ENCODE data around the gene HOXC6.

Gene HOXC6

GRCh38 chr12:54010053-54010971, 17.9 kb upstream of the HOXC6 start:
- no peak for DNase-seq (ENCODE audit: low spot score)
- no peak for TF ChIP-seq CTCF (IDR thresholded peaks at IDR 0.05; ENCODE audit: extremely low read depth, missing control alignments)

GRCh38 chr12:54010972-54011664, 17.1 kb upstream of the HOXC6 start:
- no peak for TF ChIP-seq CTCF (IDR thresholded peaks at IDR 0.05; ENCODE audit: extremely low read depth, missing control alignments)
- DNase-seq (ENCODE audit: low spot score) = no peak

- no peak for TF ChIP-seq CTCF (IDR thresholded peaks at IDR 0.05; ENCODE audit: extremely low read depth, missing control alignments)
- no peak for DNase-seq (ENCODE audit: low spot score)
Observed at GRCh38 chr12:54011665-54012532, 16.3 kb upstream of the HOXC6 start.

GRCh38 chr12:54012631-54013409, 15.4 kb upstream of the HOXC6 start:
- no peak for TF ChIP-seq CTCF (IDR thresholded peaks at IDR 0.05; ENCODE audit: extremely low read depth, missing control alignments)
- no peak for DNase-seq (ENCODE audit: low spot score)

GRCh38 chr12:54014377-54015017, 13.7 kb upstream of the HOXC6 start:
- TF ChIP-seq CTCF (IDR thresholded peaks at IDR 0.05; ENCODE audit: extremely low read depth, missing control alignments) = no peak
- no peak for DNase-seq (ENCODE audit: low spot score)
